H1 (cell line): ENCODE measurements around the gene PDE3A. TPM values are rescaled to one million over a fixed set of nuclear protein-coding genes. Genes with fewer than 3 reads are reported as not detected.

Experiments
- CTCF ChIA-PET: fragments of 300-600 bp; sonication (Branson Sonifier 250); formaldehyde crosslinking; loops from one replicate; lab custom pipeline; 2021; ENCODE audit not compliant: partially characterized antibody; lab: Charles Lee
- POLR2A ChIA-PET: fragments of 300-600 bp; sonication (Branson Sonifier 250); formaldehyde crosslinking; loops from one replicate; lab custom pipeline; 2021; ENCODE audit warnings: inconsistent platforms; ENCODE audit not compliant: partially characterized antibody; lab: Charles Lee
- DNase-seq, 2 experiments: peaks; one replicate each; pipeline versions ENCODE4 v3.0.0 to v3.0.0-alpha.2; 2010 to 2022; ENCODE audit warnings: low spot score in 2 of 2, low read depth in 1 of 2, mixed read lengths in 1 of 2
- FAIRE-seq: peaks from 2 replicates; lab custom pipeline; 2011; peaks lifted over from hg19 to GRCh38; lab: Jason Lieb, UNC
- H2AFZ ChIP-seq: 2 replicates; pipeline ENCODE4 v1.8.1; 2012; ENCODE audit warnings: low read length, inconsistent platforms
- H2AK5ac ChIP-seq: 2 replicates; pipeline ENCODE4 v1.6.1; 2013; ENCODE audit warnings: low read depth, low read length
- H2BK120ac ChIP-seq: replicated peaks from 2 replicates; pipeline ENCODE3; 2013; ENCODE audit warnings: low read depth, low read length, inconsistent platforms
- H2BK12ac ChIP-seq: 2 replicates; pipeline ENCODE4 v1.6.1; 2013; ENCODE audit warnings: low read depth, low read length
- H2BK15ac ChIP-seq: 2 replicates; pipeline ENCODE4 v1.6.1; 2013; ENCODE audit warnings: low read length
- H2BK20ac ChIP-seq: 2 replicates; pipeline ENCODE4 v1.6.1; 2013; ENCODE audit warnings: low read length
- H2BK5ac ChIP-seq: 2 replicates; pipeline ENCODE4 v1.6.1; 2013; ENCODE audit warnings: low read depth, low read length
- H3K14ac ChIP-seq: 2 replicates; pipeline ENCODE4 v1.6.1; 2013; ENCODE audit warnings: inconsistent platforms; ENCODE audit not compliant: insufficient read length
- H3K18ac ChIP-seq: 2 replicates; pipeline ENCODE4 v1.6.1; 2013; ENCODE audit warnings: low read length; ENCODE audit errors: extremely low read depth
- H3K23ac ChIP-seq: 2 replicates; pipeline ENCODE4 v1.6.1; 2013; ENCODE audit warnings: inconsistent platforms; ENCODE audit not compliant: insufficient read length
- H3K23me2 ChIP-seq: 2 replicates; pipeline ENCODE4 v1.6.1; 2013; ENCODE audit warnings: low read depth, low read length
- H3K27ac ChIP-seq: 2 replicates; pipeline ENCODE4 v1.6.1; 2011; ENCODE audit warnings: low read depth, low read length, inconsistent platforms
- H3K27me3 ChIP-seq, 4 experiments: replicated peaks in 1 of 4; 1 replicate in 1 of 4; 2 replicates in 3 of 4; pipeline versions ENCODE4 v1.6.1 to v1.8.1; 2011 to 2013; ENCODE audit warnings: low read length in 3 of 4, mild to moderate bottlenecking in 3 of 4, inconsistent platforms in 2 of 4, mixed read lengths in 2 of 4, moderate library complexity in 1 of 4; ENCODE audit not compliant: control insufficient read depth in 3 of 4, insufficient read depth in 3 of 4; ENCODE audit errors: extremely low read depth in 1 of 4
- H3K36me3 ChIP-seq, 4 experiments: 2 replicates each; pipeline versions ENCODE4 v1.6.1 to v1.8.1; 2011 to 2013; ENCODE audit warnings: mild to moderate bottlenecking in 4 of 4, low read length in 3 of 4, moderate library complexity in 2 of 4, control low read depth in 1 of 4, inconsistent platforms in 1 of 4; ENCODE audit not compliant: insufficient read depth in 4 of 4, control insufficient read depth in 2 of 4
- H3K4ac ChIP-seq: replicated peaks from 2 replicates; pipeline ENCODE3; 2013; ENCODE audit warnings: low read length, low read depth, mixed read lengths, inconsistent platforms; ENCODE audit not compliant: insufficient read length
- H3K4me1 ChIP-seq, 4 experiments: replicated peaks in 1 of 4; 1 replicate in 1 of 4; 2 replicates in 3 of 4; pipeline versions ENCODE4 v1.6.1 to v1.8.1; 2011 to 2013; ENCODE audit warnings: low read length in 3 of 4, inconsistent platforms in 2 of 4, mixed read lengths in 1 of 4; ENCODE audit not compliant: insufficient read depth in 4 of 4, control insufficient read depth in 3 of 4
- H3K4me2 ChIP-seq, 2 experiments: 2 replicates each; pipeline versions ENCODE4 v1.6.1 to v1.8.1; 2011 to 2013; ENCODE audit warnings: low read depth in 2 of 2, low read length in 2 of 2, control low read depth in 1 of 2, inconsistent platforms in 1 of 2, mild to moderate bottlenecking in 1 of 2; ENCODE audit not compliant: insufficient read depth in 1 of 2
- H3K4me3 ChIP-seq, 4 experiments: fragments of 200-600, 300-600 bp in 1 of 4; sonication (generic), shearing (Covaris generic), sonication (Bioruptor Twin) in 1 of 4; 2 replicates each; pipeline versions ENCODE4 v1.5.1 to v1.8.1; 2011 to 2016; ENCODE audit warnings: low read length in 4 of 4, low read depth in 3 of 4, control low read depth in 2 of 4, inconsistent platforms in 2 of 4, mild to moderate bottlenecking in 2 of 4, mixed read lengths in 1 of 4, moderate library complexity in 1 of 4; ENCODE audit not compliant: insufficient read depth in 2 of 4; ENCODE audit errors: extremely low read depth in 1 of 4
- H3K56ac ChIP-seq: replicated peaks from 2 replicates; pipeline ENCODE3; 2013; ENCODE audit warnings: low read depth, mild to moderate bottlenecking, mixed read lengths, low read length, inconsistent platforms; ENCODE audit not compliant: insufficient read length
- H3K79me1 ChIP-seq: 2 replicates; pipeline ENCODE4 v1.6.1; 2013; ENCODE audit warnings: low read depth, low read length, control low read depth
- H3K79me2 ChIP-seq, 2 experiments: 2 replicates each; pipeline versions ENCODE4 v1.6.1 to v1.8.1; 2012 to 2013; ENCODE audit warnings: low read length in 2 of 2, mild to moderate bottlenecking in 2 of 2, inconsistent platforms in 1 of 2; ENCODE audit not compliant: insufficient read depth in 2 of 2, control insufficient read depth in 1 of 2
- H3K9ac ChIP-seq, 4 experiments: replicated peaks in 1 of 4; 1 replicate in 1 of 4; 2 replicates in 3 of 4; pipeline versions ENCODE4 v1.6.1 to v1.8.1; 2011 to 2013; ENCODE audit warnings: low read depth in 3 of 4, low read length in 3 of 4, control low read depth in 2 of 4, mild to moderate bottlenecking in 2 of 4, moderate library complexity in 2 of 4, inconsistent platforms in 1 of 4; ENCODE audit errors: extremely low read depth in 1 of 4
- H3K9me3 ChIP-seq, 2 experiments: 2 replicates each; pipeline versions ENCODE4 v1.6.1 to v1.8.1; 2012 to 2013; ENCODE audit warnings: mild to moderate bottlenecking in 2 of 2, moderate library complexity in 2 of 2, control low read depth in 1 of 2, inconsistent platforms in 1 of 2, low read depth in 1 of 2, low read length in 1 of 2, mixed read lengths in 1 of 2; ENCODE audit not compliant: insufficient read depth in 2 of 2
- H4K20me1 ChIP-seq, 2 experiments: replicated peaks in 1 of 2; 2 replicates each; pipeline versions ENCODE3 to v1.8.1; 2011 to 2013; ENCODE audit warnings: inconsistent platforms in 2 of 2, low read length in 2 of 2, mild to moderate bottlenecking in 1 of 2; ENCODE audit not compliant: insufficient read depth in 2 of 2, control insufficient read depth in 1 of 2
- H4K5ac ChIP-seq: 2 replicates; pipeline ENCODE4 v1.6.1; 2013; ENCODE audit warnings: low read length, low read depth, mixed read lengths, inconsistent platforms; ENCODE audit not compliant: insufficient read length
- H4K8ac ChIP-seq: 2 replicates; pipeline ENCODE4 v1.8.0; 2013; ENCODE audit warnings: mild to moderate bottlenecking, moderate library complexity, low read length, inconsistent platforms; ENCODE audit not compliant: insufficient read depth; ENCODE audit errors: extremely low read depth
- H4K91ac ChIP-seq: replicated peaks from 2 replicates; pipeline ENCODE3; 2013; ENCODE audit warnings: low read length, mixed read lengths, inconsistent platforms; ENCODE audit not compliant: insufficient read length
- CBX8 ChIP-seq: fragments of 300-800, 300-1000 bp; sonication (generic); IDR thresholded peaks from 2 replicates; pipeline ENCODE4 v1.7.1; 2016; ENCODE audit warnings: low read depth, low read length, borderline replicate concordance
- EZH2 ChIP-seq: fragments of 200-600 bp; sonication (generic); IDR thresholded peaks from 2 replicates; pipeline ENCODE4 v1.7.1; 2012; ENCODE audit warnings: low read depth, mild to moderate bottlenecking, moderate library complexity, low read length, inconsistent platforms; ENCODE audit not compliant: severe bottlenecking
- GABPA ChIP-seq: IDR thresholded peaks from 2 replicates; pipeline ENCODE4 v1.6.1; 2011; ENCODE audit warnings: mild to moderate bottlenecking, low read length, moderate library complexity, borderline replicate concordance; ENCODE audit not compliant: insufficient read depth
- HDAC6 ChIP-seq: IDR thresholded peaks from one replicate; pipeline ENCODE4 v1.7.1; 2012; ENCODE audit warnings: low read depth, mild to moderate bottlenecking, inconsistent platforms, low read length, moderate library complexity
- JUN ChIP-seq: IDR thresholded peaks from 2 replicates; pipeline ENCODE4 v1.6.1; 2011; ENCODE audit warnings: low read depth, mild to moderate bottlenecking, improper control_type of control experiment, low read length
- KDM1A ChIP-seq: fragments of 200-600, 300-600 bp; sonication (generic); IDR thresholded peaks from 2 replicates; pipeline ENCODE4 v1.7.1; 2016; ENCODE audit warnings: mild to moderate bottlenecking, low read length, borderline replicate concordance
- MAX ChIP-seq: IDR thresholded peaks from 2 replicates; pipeline ENCODE4 v1.6.1; 2012; ENCODE audit warnings: inconsistent platforms
- NANOG ChIP-seq: IDR thresholded peaks from 2 replicates; pipeline ENCODE4 v1.6.1; 2011; ENCODE audit warnings: low read length, low read depth, mild to moderate bottlenecking, inconsistent platforms; ENCODE audit not compliant: insufficient read depth, poor library complexity, severe bottlenecking
- RAD21 ChIP-seq, 2 experiments: IDR thresholded peaks in 1 of 2; conservative IDR thresholded peaks in 1 of 2; 2 replicates each; pipeline ENCODE4 v1.6.1; 2011; ENCODE audit warnings: low read depth in 2 of 2, low read length in 2 of 2, improper control_type of control experiment in 1 of 2, inconsistent platforms in 1 of 2, mild to moderate bottlenecking in 1 of 2, moderate library complexity in 1 of 2
- RBBP5 ChIP-seq: IDR thresholded peaks from 2 replicates; pipeline ENCODE4 v1.7.1; 2012; ENCODE audit warnings: low read depth, mild to moderate bottlenecking, inconsistent platforms, low read length, moderate library complexity, borderline replicate concordance
- SIRT6 ChIP-seq: IDR thresholded peaks from one replicate; pipeline ENCODE4 v1.7.1; 2012; ENCODE audit warnings: low read length, inconsistent platforms
- TAF1 ChIP-seq: IDR thresholded peaks from 2 replicates; pipeline ENCODE4 v1.6.1; 2011; ENCODE audit warnings: mild to moderate bottlenecking, low read depth, low read length
- TAF7 ChIP-seq: optimal IDR thresholded peaks from 2 replicates; pipeline ENCODE3; 2011; ENCODE audit warnings: low read depth, mild to moderate bottlenecking, inconsistent platforms, low read length, moderate library complexity, borderline replicate concordance
- WGBS, 2 experiments: shearing (Covaris generic) in 1 of 2; methylation state at CpG; one replicate each; pipeline versions ENCODE4 v1.1.6 to v1.1.7; 2013 to 2015; ENCODE audit warnings: low lambda C conversion rate in 2 of 2, mixed read lengths in 2 of 2, inconsistent platforms in 1 of 2, low coverage in 1 of 2, missing lambda C conversion rate in 1 of 2; ENCODE audit not compliant: insufficient replicate concordance in 2 of 2, insufficient coverage in 1 of 2, insufficient read length in 1 of 2; ENCODE audit errors: extremely low coverage in 1 of 2, missing lambda C conversion rate in 1 of 2; 5-methylcytosine and 5-hydroxymethylcytosine counted together
- polyA plus RNA-seq, 7 experiments: library from polyadenylated mRNA; depleted of rRNA in 3 of 7; stranded (reverse) in 5 of 7; unstranded in 2 of 7; fragments of >200 nt in 5 of 7; fragments of 200-250 nt in 2 of 7; gene quantifications; 1 replicate in 5 of 7; 2 replicates in 1 of 7; 4 replicates in 1 of 7; pipeline versions ENCODE4 v1.2.1 to v1.2.3, GENCODE V29; 2011 to 2013; ENCODE audit warnings: missing spikeins in 2 of 7, mixed read lengths in 2 of 7
- total RNA-seq: library from RNA; stranded (reverse); fragmentation: NEBNext Ultra II Directional; extraction: Animal tissue kit (Norgen Biotek cat#: 25700); gene quantifications from 2 replicates; pipeline ENCODE4 v1.2.1, GENCODE V29; 2021

PDE3A gene
- total and polyA plus RNA-seq, 2 of the 8 experiments (the other 6 are each of a cell fraction or from before 2014, with no cell fraction given): 1.4 to 3.4 TPM

GRCh38 chr12:20453756-20454310 lies 85.5 kb downstream of the PDE3A start:
- H3K14ac ChIP-seq: no peak overlapping the region
- H2BK12ac ChIP-seq: no peak overlapping the region
- H3K9ac ChIP-seq: no peak overlapping the region
- ChIA-PET POLR2A (no interaction called here), CTCF (interaction anchor here (0.7 to 1.3 kb wide), 2 partner anchors 10 to 11 kb away, joined by 3 to 6 read pairs; no protein-coding TSS in a partner anchor)
- H3K56ac ChIP-seq: no peak overlapping the region
- no peaks in the 10 kb centered on the region for H3K36me3 ChIP-seq
- H2AK5ac ChIP-seq: no peak overlapping the region
- FAIRE-seq (no peak), DNase-seq (no peak)
- H4K8ac ChIP-seq: no peak overlapping the region
- H3K4me2 ChIP-seq: no peak overlapping the region
- H2BK20ac ChIP-seq: no peak overlapping the region
- no peak overlapping the region for H3K18ac ChIP-seq
- no peaks in the 10 kb centered on the region for H3K27me3 ChIP-seq
- no peak overlapping the region for H3K27ac ChIP-seq
- H3K4me1 ChIP-seq: peaks cover 0 to 6% (median 2%) of the 10 kb centered on the region in 4 experiments; a peak in 5 of 7 replicates
- 87% methylated on average over 6 of the region's 6 CpGs; no CpG with 5 or more reads in 1 of the 2 experiments for WGBS, 2 experiments
- no peaks in the 10 kb centered on the region for H3K9me3 ChIP-seq
- H3K79me2 ChIP-seq: no peaks in the 10 kb centered on the region
- no peak overlapping the region for H4K91ac ChIP-seq
- no peak overlapping the region for H3K23ac ChIP-seq
- no peak overlapping the region for H2BK120ac ChIP-seq
- H3K4ac ChIP-seq: no peak overlapping the region
- H3K79me1 ChIP-seq: no peaks in the 10 kb centered on the region
- no peak overlapping the region for H2BK15ac ChIP-seq
- H4K5ac ChIP-seq: no peak overlapping the region
- no peaks in the 10 kb centered on the region for H4K20me1 ChIP-seq
- no peak overlapping the region for H3K4me3 ChIP-seq
- H3K23me2 ChIP-seq: no peaks in the 10 kb centered on the region
- H2BK5ac ChIP-seq: no peak overlapping the region
- no peak overlapping the region for H2AFZ ChIP-seq
- TF ChIP-seq TAF7 (no peak), RAD21 (IDR thresholded peaks at IDR 0.05 in 1 of 2, conservative IDR thresholded peaks at IDR 0.05 in 1 of 2; ENCODE audit: low read depth in 2 of 2, low read length in 2 of 2) (no peak), SIRT6 (no peak), EZH2 (no peak), HDAC6 (no peak), RBBP5 (no peak), TAF1 (no peak), CBX8 (no peak), JUN (no peak), NANOG (no peak), GABPA (no peak), MAX (no peak), KDM1A (no peak)
